Activated CD4-positive, alpha-beta T cell treated with anti-CD3 and anti-CD28 coated beads, Interleukin-2, amount 10 ng/mL, durations not matched to agents 24 days and 14 days (primary cell): ENCODE results near the gene MISFA. TPM values are rescaled to one million over a fixed set of nuclear protein-coding genes. Genes with fewer than 3 reads are reported as not detected.
A peak's percentile ranks its signal among the peaks of the same experiment; 100 is the strongest.

ENCODE experiments used
- DNase-seq: peaks from one replicate; pipeline ENCODE4 v3.0.0; 2022
- H3K27ac Mint-ChIP-seq: one replicate; pipeline ENCODE4 v1.8.0; 2022; ENCODE audit warnings: mild to moderate bottlenecking, mixed read lengths
- H3K27me3 Mint-ChIP-seq: one replicate; pipeline ENCODE4 v1.8.0; 2022; ENCODE audit warnings: mixed read lengths
- H3K36me3 Mint-ChIP-seq: one replicate; pipeline ENCODE4 v1.8.0; 2022; ENCODE audit warnings: low read depth, mild to moderate bottlenecking, mixed read lengths
- H3K4me1 Mint-ChIP-seq: one replicate; pipeline ENCODE4 v1.8.0; 2021; ENCODE audit warnings: mixed read lengths
- H3K4me3 Mint-ChIP-seq: one replicate; pipeline ENCODE4 v1.8.0; 2022; ENCODE audit warnings: mild to moderate bottlenecking, moderate library complexity, mixed read lengths
- H3K9me3 Mint-ChIP-seq: one replicate; pipeline ENCODE4 v1.8.0; 2021; ENCODE audit warnings: mixed read lengths
- intact Hi-C: fragments of 100-400 bp; cut with micrococcal nuclease; formaldehyde crosslinking; loops from one replicate; pipeline ENCODE4 v1.15.1; 2023
- total RNA-seq: library from RNA; stranded (reverse); gene quantifications from 2 replicates; pipeline ENCODE4 v1.2.3, GENCODE V29; 2022

MISFA gene
- total RNA-seq, 1 donor from 2014 or later, result 3.5 TPM

DNA sequence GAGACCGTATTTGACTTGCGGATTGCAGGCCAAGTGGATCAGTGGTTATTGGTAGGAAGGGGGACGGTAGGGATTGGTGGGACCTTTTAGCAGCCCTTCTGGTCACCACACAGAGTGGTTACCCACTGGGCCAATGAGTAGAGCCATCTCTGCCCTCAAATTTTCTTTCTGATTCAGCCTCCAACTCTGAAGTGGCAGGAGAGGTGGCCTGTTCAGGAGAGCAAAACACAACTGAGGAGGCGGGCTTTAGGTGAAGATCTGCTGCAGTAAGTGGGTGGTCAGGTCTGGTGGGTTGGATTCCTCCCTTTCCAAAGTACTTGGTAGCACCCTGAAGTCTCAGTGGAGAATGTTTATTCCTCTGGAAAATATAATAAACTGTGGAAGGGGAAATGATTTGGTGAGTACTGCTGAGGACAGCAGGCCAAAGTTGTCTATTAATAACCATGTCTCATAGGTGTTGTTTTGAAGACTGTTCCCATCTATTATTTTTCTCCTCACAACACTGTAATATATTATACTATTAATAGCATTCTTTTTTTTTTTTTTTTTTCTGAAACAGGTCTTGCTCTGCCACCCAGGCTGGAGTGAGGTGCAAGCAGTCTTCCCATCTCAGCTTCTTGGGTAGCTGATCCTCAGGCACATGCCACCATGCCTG, 1.5 kb downstream of the MISFA start:
- Mint-ChIP-seq H3K36me3 (peaks cover 15% of the 10 kb centered on the region), H3K9me3 (no peaks in the 10 kb centered on the region), H3K4me3 (no peak overlapping the region), H3K27ac (no peak overlapping the region), H3K4me1 (no peaks in the 10 kb centered on the region), H3K27me3 (no peaks in the 10 kb centered on the region)
- no peak for DNase-seq
- intact Hi-C loops, result no loop called here

- Mint-ChIP-seq H3K27me3 (no peaks in the 10 kb centered on the region), H3K4me1 (no peaks in the 10 kb centered on the region), H3K4me3 (no peak overlapping the region), H3K27ac (no peak overlapping the region), H3K9me3 (no peaks in the 10 kb centered on the region), H3K36me3 (peaks cover 54% of the 10 kb centered on the region)
- DNase-seq, result no peak
- intact Hi-C loops, result no loop called here
These were observed 8.8 kb downstream of the MISFA start for GRCh38 chr11:18608376-18608775.

DNA sequence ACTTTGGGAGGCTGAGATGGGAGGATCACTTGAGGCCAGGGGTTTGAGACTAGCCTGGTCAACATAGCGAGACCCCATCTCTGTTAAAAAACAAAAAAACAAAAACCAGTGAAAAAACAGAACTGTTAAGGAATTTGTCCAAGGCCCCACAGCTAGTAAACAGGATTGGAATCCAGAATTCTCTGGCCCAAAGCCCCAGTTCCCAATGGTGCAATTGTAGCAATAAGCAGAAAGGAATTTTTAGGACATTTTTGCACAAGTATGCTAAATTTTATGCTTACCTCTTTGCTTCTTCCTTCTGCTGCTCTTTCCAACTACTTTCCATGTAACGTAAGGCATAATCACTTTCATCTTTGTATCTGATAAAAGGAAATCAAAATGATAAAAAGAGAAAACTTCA, 11.6 kb downstream of the MISFA start:
- H3K27me3 Mint-ChIP-seq, result no peaks in the 10 kb centered on the region
- peaks cover 12% of the 10 kb centered on the region for H3K4me1 Mint-ChIP-seq
- DNase-seq, result no peak
- no peak overlapping the region for H3K4me3 Mint-ChIP-seq
- H3K9me3 Mint-ChIP-seq, result peaks cover 6% of the 10 kb centered on the region
- intact Hi-C loops, result no loop called here
- no peak overlapping the region for H3K27ac Mint-ChIP-seq
- H3K36me3 Mint-ChIP-seq, result peaks cover 65% of the 10 kb centered on the region

GRCh38 chr11:18612394-18612793, 12.8 kb downstream of the MISFA start:
- no peak for DNase-seq
- H3K27me3 Mint-ChIP-seq, result no peaks in the 10 kb centered on the region
- peaks cover 20% of the 10 kb centered on the region for H3K4me1 Mint-ChIP-seq
- intact Hi-C loops, result no loop called here
- no peak overlapping the region for H3K4me3 Mint-ChIP-seq
- no peak overlapping the region for H3K27ac Mint-ChIP-seq
- peaks cover 6% of the 10 kb centered on the region for H3K9me3 Mint-ChIP-seq
- H3K36me3 Mint-ChIP-seq, result peaks cover 61% of the 10 kb centered on the region

DNA sequence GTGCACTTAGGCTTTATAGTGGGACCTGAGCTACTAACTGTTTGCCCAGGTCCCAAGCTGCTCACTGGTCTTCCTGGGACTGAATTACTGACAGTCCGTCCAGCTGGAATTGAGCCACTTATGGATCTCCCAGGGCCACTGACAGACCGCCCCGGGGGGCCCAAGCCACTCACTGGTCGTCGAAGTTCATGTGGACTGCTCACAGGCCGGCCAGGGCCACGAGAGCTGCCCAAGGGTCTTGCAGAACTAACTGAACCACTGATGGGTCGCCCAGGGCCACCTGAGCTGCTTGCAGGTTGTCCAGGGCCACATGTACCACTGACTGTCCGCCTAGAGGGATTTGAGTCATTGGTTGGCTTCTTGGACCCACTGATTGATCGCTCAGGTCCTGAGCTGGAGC, 15.1 kb downstream of the MISFA start:
- H3K9me3 Mint-ChIP-seq, result peaks cover 6% of the 10 kb centered on the region
- intact Hi-C loops, result loop anchor here (5.0 kb wide), 3 partner anchors 58 to 507 kb away; partner anchors contain the start of genes GTF2H1, HPS5 and SAAL1
- no peak overlapping the region for H3K4me3 Mint-ChIP-seq
- H3K4me1 Mint-ChIP-seq, result peaks cover 39% of the 10 kb centered on the region
- H3K27me3 Mint-ChIP-seq, result no peaks in the 10 kb centered on the region
- DNase-seq, result no peak
- peaks cover 54% of the 10 kb centered on the region for H3K36me3 Mint-ChIP-seq
- no peak overlapping the region for H3K27ac Mint-ChIP-seq

DNA sequence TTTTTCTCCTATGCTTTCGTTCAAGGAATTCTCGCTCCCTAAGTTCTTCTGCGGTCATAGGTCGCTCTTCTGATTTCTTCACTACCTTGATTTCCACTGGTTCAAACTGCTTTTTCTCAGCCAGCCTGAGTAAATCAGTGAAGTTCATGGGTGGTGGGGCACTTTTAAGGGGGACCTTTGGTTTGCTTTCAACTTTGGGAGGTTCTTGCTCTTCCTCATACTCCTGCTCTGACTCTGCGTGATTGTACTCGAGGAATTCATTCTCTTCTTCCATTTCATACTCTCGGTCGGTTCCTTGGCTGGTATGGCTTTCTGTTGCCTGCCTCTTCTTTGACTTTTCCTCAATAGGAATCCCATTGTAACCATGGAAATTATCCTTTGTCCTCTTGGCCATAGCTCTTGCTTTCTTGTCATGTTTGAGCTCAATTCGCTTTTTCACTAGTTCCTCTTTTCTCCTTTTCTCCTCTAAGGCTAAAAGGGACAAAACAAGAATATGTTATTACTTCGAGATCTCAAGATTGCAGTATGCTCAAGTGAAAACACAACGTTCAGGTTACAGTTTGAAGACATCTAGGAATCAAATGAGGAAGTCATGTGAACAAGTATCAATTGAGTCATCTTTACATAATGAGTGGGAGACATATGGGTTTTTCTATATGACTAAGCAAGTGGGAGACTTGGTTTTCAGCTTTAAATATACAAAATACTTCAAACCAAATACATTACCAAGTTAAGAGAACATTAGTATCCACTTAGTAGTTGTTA, 16.2 kb downstream of the MISFA start:
- H3K36me3 Mint-ChIP-seq, result peaks cover 50% of the 10 kb centered on the region
- no peaks in the 10 kb centered on the region for H3K27me3 Mint-ChIP-seq
- H3K4me3 Mint-ChIP-seq, result peak overlapping the region; percentile 77
- peak overlapping the region; percentile 85 for H3K27ac Mint-ChIP-seq
- no peak for DNase-seq
- H3K4me1 Mint-ChIP-seq, result peaks cover 44% of the 10 kb centered on the region
- intact Hi-C loops, result loop anchor here (1.0 to 5.0 kb wide), 5 partner anchors 18 to 509 kb away; partner anchors contain the start of genes GTF2H1, HPS5, SAAL1 and SPTY2D1
- H3K9me3 Mint-ChIP-seq, result peaks cover 6% of the 10 kb centered on the region

DNA sequence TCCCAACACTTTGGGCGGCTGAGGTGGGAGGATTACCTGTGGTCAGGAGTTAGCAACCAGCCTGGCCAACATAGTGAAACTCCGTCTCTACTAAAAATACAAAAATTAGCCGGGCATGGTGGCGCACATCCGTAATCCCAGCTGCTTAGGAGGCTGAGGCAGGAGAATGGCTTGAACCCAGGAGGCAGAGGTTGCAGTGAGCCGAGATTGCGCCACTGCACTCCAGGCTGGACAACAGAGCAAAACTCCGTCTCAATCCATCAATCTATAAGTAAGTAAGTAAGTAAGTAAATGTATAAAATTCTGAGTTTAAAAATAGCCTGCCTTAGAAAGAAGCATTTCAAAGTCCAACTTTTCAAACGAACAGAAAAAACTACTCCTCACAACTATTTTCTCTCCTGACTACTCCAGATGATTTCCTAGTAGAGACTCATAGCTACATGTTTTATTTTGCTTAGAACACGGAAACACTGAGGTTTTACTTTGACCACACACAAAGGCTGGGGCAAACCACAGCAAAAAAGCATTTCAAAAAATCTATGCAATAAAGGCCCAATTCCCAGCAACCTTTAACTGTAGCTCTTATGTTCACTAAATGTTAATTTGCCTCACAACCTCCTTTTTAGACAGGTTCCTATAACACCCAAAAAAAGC, 18.2 kb downstream of the MISFA start:
- intact Hi-C loops, result loop anchor here (2.0 to 5.0 kb wide), 4 partner anchors 39 to 511 kb away; partner anchors contain the start of genes GTF2H1, HPS5 and SAAL1
- Mint-ChIP-seq H3K9me3 (peaks cover 6% of the 10 kb centered on the region), H3K4me1 (peaks cover 55% of the 10 kb centered on the region), H3K36me3 (peaks cover 39% of the 10 kb centered on the region), H3K4me3 (peak overlapping the region; percentile 80), H3K27me3 (no peaks in the 10 kb centered on the region), H3K27ac (peak overlapping the region; percentile 67)
- DNase-seq, result peak; percentile 89

DNA sequence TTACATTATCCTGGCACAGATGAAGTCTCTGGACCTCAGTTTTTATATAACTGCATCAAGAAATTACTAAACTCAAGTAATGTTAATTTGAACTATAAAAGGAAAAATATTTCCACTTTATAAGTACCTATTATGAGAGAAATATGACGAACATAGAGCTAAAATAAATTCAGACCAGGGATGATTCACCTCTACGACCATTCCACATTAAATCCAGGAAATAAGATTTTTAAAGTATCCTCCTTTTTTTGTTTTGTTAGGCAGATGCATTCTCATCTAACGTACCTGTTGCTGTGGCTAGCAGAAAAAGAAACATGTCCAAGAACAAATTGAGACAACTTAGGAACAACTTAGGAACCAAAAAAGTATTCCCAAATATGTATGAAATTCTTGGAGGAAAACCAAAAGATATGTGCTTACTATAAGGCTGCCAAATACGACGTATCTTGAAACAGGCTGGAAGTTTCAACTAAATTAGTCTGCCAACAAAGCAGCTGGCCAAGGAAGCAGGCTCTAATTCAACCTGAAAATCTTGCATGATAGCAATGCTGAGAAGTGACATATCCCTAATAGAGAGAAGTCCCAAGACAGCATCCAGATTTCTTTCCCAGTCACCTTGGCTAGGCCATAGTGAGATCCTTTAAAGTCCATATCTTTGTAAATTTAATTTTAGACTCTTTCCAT, 18.9 kb downstream of the MISFA start:
- peak overlapping the region; percentile 80 for H3K4me3 Mint-ChIP-seq
- peaks cover 55% of the 10 kb centered on the region for H3K4me1 Mint-ChIP-seq
- H3K9me3 Mint-ChIP-seq, result peaks cover 6% of the 10 kb centered on the region
- peak overlapping the region; percentile 67 for H3K27ac Mint-ChIP-seq
- intact Hi-C loops, result loop anchor here (2.0 to 5.0 kb wide), 4 partner anchors 40 to 511 kb away; partner anchors contain the start of genes GTF2H1, HPS5 and SAAL1
- no peaks in the 10 kb centered on the region for H3K27me3 Mint-ChIP-seq
- H3K36me3 Mint-ChIP-seq, result peaks cover 33% of the 10 kb centered on the region
- no peak for DNase-seq

DNA sequence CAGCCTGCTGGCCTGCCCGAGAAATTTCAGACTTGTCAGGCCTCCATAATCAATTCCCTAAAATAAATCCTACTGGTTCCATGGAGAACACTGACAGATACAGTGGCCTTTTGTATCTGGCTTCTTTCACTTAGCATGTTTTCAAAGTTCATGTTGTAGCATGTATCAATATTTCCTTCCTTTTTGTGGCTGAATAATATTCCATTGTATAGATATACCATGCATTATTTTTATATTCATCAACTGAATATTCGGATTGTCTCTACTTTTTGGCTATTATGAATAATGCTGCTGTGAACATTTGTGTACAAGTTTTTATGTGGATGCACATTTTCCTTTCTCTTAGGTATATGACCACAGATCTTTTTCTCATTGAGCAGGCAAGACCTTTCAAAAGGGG, 24.1 kb downstream of the MISFA start:
- no peak overlapping the region for H3K4me3 Mint-ChIP-seq
- H3K27ac Mint-ChIP-seq, result no peak overlapping the region
- no peak for DNase-seq
- no peaks in the 10 kb centered on the region for H3K27me3 Mint-ChIP-seq
- H3K4me1 Mint-ChIP-seq, result peaks cover 31% of the 10 kb centered on the region
- H3K36me3 Mint-ChIP-seq, result peaks cover 20% of the 10 kb centered on the region
- intact Hi-C loops, result no loop called here
- no peaks in the 10 kb centered on the region for H3K9me3 Mint-ChIP-seq

GRCh38 chr11:18624161-18624560, 24.6 kb downstream of the MISFA start:
- Mint-ChIP-seq H3K4me1 (peaks cover 26% of the 10 kb centered on the region), H3K36me3 (peaks cover 20% of the 10 kb centered on the region), H3K27me3 (no peaks in the 10 kb centered on the region), H3K9me3 (no peaks in the 10 kb centered on the region), H3K4me3 (no peak overlapping the region), H3K27ac (no peak overlapping the region)
- intact Hi-C loops, result no loop called here
- DNase-seq, result no peak

DNA sequence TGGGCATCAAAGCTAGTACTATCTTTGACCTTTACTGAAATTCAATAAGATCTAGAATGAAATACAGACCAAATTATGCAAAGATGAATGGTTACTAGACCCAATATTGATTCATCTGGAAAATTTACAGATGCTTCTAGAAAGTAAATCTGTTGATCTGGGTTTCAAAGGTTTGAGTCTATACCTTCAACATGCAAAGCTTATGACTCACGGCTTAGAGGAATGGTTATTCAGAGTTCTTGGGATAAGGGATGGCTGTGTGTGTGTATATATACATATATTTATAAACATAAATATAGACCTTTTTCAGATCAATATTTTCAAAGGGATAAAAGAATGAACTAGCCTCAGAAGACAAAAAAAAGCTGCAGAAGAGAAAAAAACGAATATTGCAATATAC, 33.3 kb downstream of the MISFA start:
- Mint-ChIP-seq H3K27me3 (no peaks in the 10 kb centered on the region), H3K36me3 (peaks cover 7% of the 10 kb centered on the region), H3K4me3 (peak overlapping the region; percentile 93), H3K9me3 (no peaks in the 10 kb centered on the region), H3K4me1 (peaks cover 28% of the 10 kb centered on the region), H3K27ac (peak overlapping the region; percentile 98)
- DNase-seq, result no peak
- intact Hi-C loops, result loop anchor here (10.0 kb wide), 1 partner anchor 388 kb away; the partner anchor contains the start of gene SAA2

DNA sequence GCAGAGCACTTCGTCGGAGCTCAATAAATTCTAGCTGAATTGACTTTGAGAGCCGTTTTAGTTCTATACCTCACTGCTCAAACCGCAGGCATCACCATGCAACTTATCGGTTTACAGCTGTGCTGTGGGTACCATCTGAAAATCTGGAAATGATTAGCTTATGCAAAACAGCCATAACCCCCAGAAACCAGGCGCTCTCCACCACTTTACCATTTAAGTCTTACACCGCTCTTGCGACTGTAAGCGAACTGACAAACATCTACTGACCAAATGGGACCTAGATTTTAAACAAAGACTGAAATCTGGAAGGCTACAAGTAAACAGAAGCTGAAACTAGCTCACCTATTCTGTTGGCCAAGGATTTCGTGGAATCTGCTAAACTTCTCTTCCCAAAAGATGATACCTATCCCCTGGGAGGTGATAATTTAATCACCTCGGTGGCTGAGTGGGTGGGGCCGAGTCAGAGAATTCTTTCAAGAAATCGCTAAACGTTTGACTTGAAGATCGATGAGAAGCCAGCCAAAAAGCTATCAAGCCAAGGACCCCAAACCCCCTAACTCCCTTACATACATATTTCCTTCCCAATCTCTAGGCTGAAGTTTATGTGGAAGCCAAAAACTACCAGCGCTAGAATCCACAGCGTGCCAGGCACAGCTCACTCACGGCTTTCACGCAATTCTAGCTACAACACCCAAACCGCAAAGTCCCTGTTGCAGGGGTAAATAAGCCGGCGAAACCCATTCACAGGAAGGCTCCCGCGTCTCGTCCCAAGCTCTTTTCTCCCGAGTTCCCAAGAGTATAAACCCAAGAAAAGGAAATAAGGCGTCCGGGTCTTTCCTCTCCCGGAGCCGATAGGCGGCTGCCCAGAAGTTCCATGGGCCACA, 33.9 kb downstream of the MISFA start:
- intact Hi-C loops, result loop anchor here (1.0 to 10.0 kb wide), 10 partner anchors 17 to 389 kb away; partner anchors contain the start of genes GTF2H1, HPS5, LDHA and SAA2
- Mint-ChIP-seq H3K9me3 (no peaks in the 10 kb centered on the region), H3K27me3 (no peaks in the 10 kb centered on the region)

More for the DNA sequence above, 33.9 kb downstream of the MISFA start:
- peak; percentile 63 for DNase-seq
- Mint-ChIP-seq H3K4me1 (peaks cover 25% of the 10 kb centered on the region), H3K36me3 (peaks cover 6% of the 10 kb centered on the region), H3K27ac (peak overlapping the region; percentile 98), H3K4me3 (peak overlapping the region; percentile 93)
